Activated CD8-positive, alpha-beta T cell treated with anti-CD3 and anti-CD28 coated beads, Interleukin-2, amount 10 ng/mL, durations not matched to agents 7 days and 5 days (primary cell): Measurements from ENCODE around the gene ETV6. TPM values are rescaled to one million over a fixed set of nuclear protein-coding genes. Genes with fewer than 3 reads are reported as not detected.

Experiments
- ATAC-seq: fragments of 150-1000 bp; cut with Tn5 transposase; one replicate; pipeline ENCODE4 v1.10.0; 2021; ENCODE audit warnings: moderate library complexity
- CTCF ChIA-PET: fragments of 350-600 bp; sonication (Branson Sonifier 250); formaldehyde crosslinking; loops from one replicate; lab custom pipeline; 2021; ENCODE audit warnings: antibody characterized with exemption; lab: Charles Lee
- POLR2A ChIA-PET: fragments of 350-600 bp; sonication (Branson Sonifier 250); formaldehyde crosslinking; loops from one replicate; lab custom pipeline; 2021; ENCODE audit warnings: antibody characterized with exemption; lab: Charles Lee
- DNase-seq: peaks from one replicate; pipeline ENCODE4 v3.0.0-alpha.2; 2020
- H3K27ac Mint-ChIP-seq: one replicate; pipeline ENCODE4 v1.8.0; 2021; ENCODE audit warnings: mild to moderate bottlenecking, mixed read lengths
- H3K27me3 Mint-ChIP-seq: one replicate; pipeline ENCODE4 v1.8.0; 2021; ENCODE audit warnings: low read depth, mixed read lengths
- H3K36me3 Mint-ChIP-seq: one replicate; pipeline ENCODE4 v1.8.0; 2021; ENCODE audit warnings: low read depth, mixed read lengths
- H3K4me1 Mint-ChIP-seq: one replicate; pipeline ENCODE4 v1.8.0; 2021; ENCODE audit warnings: low read depth, mixed read lengths
- H3K4me3 Mint-ChIP-seq: one replicate; pipeline ENCODE4 v1.8.0; 2021; ENCODE audit warnings: mild to moderate bottlenecking, mixed read lengths
- H3K9me3 Mint-ChIP-seq: one replicate; pipeline ENCODE4 v1.8.0; 2022; ENCODE audit warnings: mixed read lengths; ENCODE audit not compliant: insufficient read depth
- total RNA-seq, 2 experiments: library from RNA; stranded (reverse); gene quantifications; one replicate each; pipeline ENCODE4 v1.2.3, GENCODE V29; 2021

The ETV6 gene
- total RNA-seq, 2 experiments from 2014 or later: 22.1 to 26.1 TPM

DNA sequence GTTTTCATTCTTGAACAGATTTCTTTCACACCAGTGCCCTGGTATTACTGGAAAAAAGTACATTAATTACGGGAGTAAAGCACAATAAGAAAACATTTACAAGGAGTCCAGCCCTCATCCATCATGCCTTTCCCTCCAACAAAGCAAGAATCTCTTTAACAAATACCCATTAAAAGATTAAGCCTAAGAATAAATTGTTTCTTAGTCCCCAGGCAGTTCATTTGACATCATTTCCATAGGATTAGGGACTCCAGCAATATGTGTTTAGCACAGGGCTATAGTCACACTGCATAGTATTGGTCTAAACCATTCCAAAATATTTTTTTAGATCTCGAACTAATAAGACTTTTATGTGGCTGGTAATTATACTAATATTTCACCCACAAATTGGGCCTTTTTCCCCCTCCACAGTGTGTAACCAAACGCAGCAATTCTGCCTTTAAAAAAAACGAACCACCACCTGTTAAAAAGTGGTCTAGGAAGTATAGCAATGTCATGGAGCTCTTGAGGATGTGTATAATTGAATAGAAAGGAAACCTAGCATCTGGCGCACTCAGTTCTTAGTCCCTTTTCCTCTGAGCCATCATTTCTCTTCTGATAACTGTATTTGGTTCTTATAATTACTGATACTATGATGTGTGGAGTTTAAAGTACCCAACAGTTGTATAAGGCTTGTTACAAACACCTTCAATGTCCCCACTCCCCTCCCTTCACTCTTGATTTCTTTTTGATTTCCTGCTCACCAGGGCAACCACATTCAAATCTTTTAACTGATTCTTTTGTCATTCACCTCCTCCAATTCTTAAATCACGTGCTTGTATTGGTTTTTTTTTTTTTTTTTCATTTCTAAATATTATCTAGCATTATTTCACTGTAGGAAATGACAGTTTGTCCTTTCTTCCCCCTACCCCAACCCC lies 138.7 kb downstream of the ETV6 start:
- DNase-seq: no peak
- no peak overlapping the region for H3K27ac Mint-ChIP-seq
- H3K36me3 Mint-ChIP-seq: peaks cover 13% of the 10 kb centered on the region
- ChIA-PET CTCF (no interaction called here), POLR2A (no interaction called here)
- ATAC-seq: no peak
- H3K4me1 Mint-ChIP-seq: no peaks in the 10 kb centered on the region
- no peaks in the 10 kb centered on the region for H3K27me3 Mint-ChIP-seq
- H3K9me3 Mint-ChIP-seq: no peaks in the 10 kb centered on the region
- no peak overlapping the region for H3K4me3 Mint-ChIP-seq

GRCh38 chr12:11793921-11794710 lies 144.6 kb downstream of the ETV6 start:
- no peaks in the 10 kb centered on the region for H3K9me3 Mint-ChIP-seq
- ChIA-PET CTCF (no interaction called here), POLR2A (no interaction called here)
- DNase-seq (no peak), ATAC-seq (no peak)
- no peak overlapping the region for H3K27ac Mint-ChIP-seq
- H3K36me3 Mint-ChIP-seq: peaks cover 25% of the 10 kb centered on the region
- H3K4me1 Mint-ChIP-seq: peaks cover 18% of the 10 kb centered on the region
- H3K4me3 Mint-ChIP-seq: no peak overlapping the region
- H3K27me3 Mint-ChIP-seq: no peaks in the 10 kb centered on the region

- Mint-ChIP-seq H3K9me3 (no peaks in the 10 kb centered on the region), H3K36me3 (peaks cover 25% of the 10 kb centered on the region), H3K27me3 (no peaks in the 10 kb centered on the region), H3K27ac (no peak overlapping the region), H3K4me3 (no peak overlapping the region), H3K4me1 (peaks cover 24% of the 10 kb centered on the region)
- DNase-seq: no peak
- ATAC-seq: no peak
- POLR2A ChIA-PET: no interaction called here
- CTCF ChIA-PET: interaction anchor here (1.6 kb wide), 1 partner anchor 213 kb away, joined by 4 read pairs; no protein-coding TSS in a partner anchor
Observed at GRCh38 chr12:11794751-11795150, 145.3 kb downstream of the ETV6 start.

- no peak for ATAC-seq
- no peak for DNase-seq
- Mint-ChIP-seq H3K9me3 (no peaks in the 10 kb centered on the region), H3K4me1 (peaks cover 28% of the 10 kb centered on the region), H3K27ac (no peak overlapping the region), H3K4me3 (no peak overlapping the region), H3K36me3 (peaks cover 22% of the 10 kb centered on the region), H3K27me3 (no peaks in the 10 kb centered on the region)
- ChIA-PET POLR2A (no interaction called here), CTCF (interaction anchor here (1.1 to 1.6 kb wide), 2 partner anchors 13 to 214 kb away, joined by 3 to 4 read pairs; no protein-coding TSS in a partner anchor)
Observed at GRCh38 chr12:11795192-11795912, 145.9 kb downstream of the ETV6 start.

GRCh38 chr12:11795913-11796459 lies 146.5 kb downstream of the ETV6 start:
- Mint-ChIP-seq H3K4me3 (no peak overlapping the region), H3K9me3 (no peaks in the 10 kb centered on the region), H3K4me1 (peaks cover 31% of the 10 kb centered on the region), H3K36me3 (peaks cover 22% of the 10 kb centered on the region), H3K27ac (no peak overlapping the region), H3K27me3 (no peaks in the 10 kb centered on the region)
- ChIA-PET POLR2A (no interaction called here), CTCF (interaction anchor here (1.1 to 1.6 kb wide), 3 partner anchors 9 to 214 kb away, joined by 3 to 4 read pairs (median 3); no protein-coding TSS in a partner anchor)
- DNase-seq (no peak), ATAC-seq (no peak)

- H3K9me3 Mint-ChIP-seq: no peaks in the 10 kb centered on the region
- ATAC-seq: no peak
Observed at GRCh38 chr12:11797317-11797913, 147.9 kb downstream of the ETV6 start.

GRCh38 chr12:11798006-11798708 lies 148.7 kb downstream of the ETV6 start:
- Mint-ChIP-seq H3K9me3 (no peaks in the 10 kb centered on the region), H3K27ac (peak overlapping the region; percentile 17), H3K27me3 (no peaks in the 10 kb centered on the region), H3K4me1 (peaks cover 47% of the 10 kb centered on the region), H3K36me3 (peaks cover 21% of the 10 kb centered on the region), H3K4me3 (no peak overlapping the region)
- ChIA-PET CTCF (interaction anchor here (0.8 to 1.2 kb wide), 4 partner anchors 18 to 235 kb away, joined by 3 read pairs; no protein-coding TSS in a partner anchor), POLR2A (no interaction called here)
- ATAC-seq: no peak
- no peak for DNase-seq

More at GRCh38 chr12:11797317-11797913, 147.9 kb downstream of the ETV6 start:
- H3K27me3 Mint-ChIP-seq: no peaks in the 10 kb centered on the region
- H3K4me1 Mint-ChIP-seq: peaks cover 45% of the 10 kb centered on the region
- ChIA-PET POLR2A (no interaction called here), CTCF (interaction anchor here (1.2 kb wide), 1 partner anchor 8 kb away, joined by 3 read pairs; no protein-coding TSS in a partner anchor)
- peaks cover 21% of the 10 kb centered on the region for H3K36me3 Mint-ChIP-seq
- no peak for DNase-seq
- no peak overlapping the region for H3K4me3 Mint-ChIP-seq
- no peak overlapping the region for H3K27ac Mint-ChIP-seq

- Mint-ChIP-seq H3K27ac (peak overlapping the region; percentile 50), H3K9me3 (no peaks in the 10 kb centered on the region), H3K27me3 (no peaks in the 10 kb centered on the region), H3K36me3 (peaks cover 24% of the 10 kb centered on the region), H3K4me1 (peaks cover 47% of the 10 kb centered on the region), H3K4me3 (no peak overlapping the region)
- ChIA-PET CTCF (interaction anchor here (0.8 to 1.2 kb wide), 4 partner anchors 19 to 234 kb away, joined by 3 read pairs; no protein-coding TSS in a partner anchor), POLR2A (no interaction called here)
- ATAC-seq (no peak), DNase-seq (no peak)
Observed at GRCh38 chr12:11798856-11799501, 149.5 kb downstream of the ETV6 start.

- CTCF ChIA-PET: interaction anchor here (0.9 to 1.2 kb wide), 2 partner anchors 8 to 19 kb away, joined by 3 read pairs; no protein-coding TSS in a partner anchor
- Mint-ChIP-seq H3K4me1 (peaks cover 47% of the 10 kb centered on the region), H3K4me3 (no peak overlapping the region)
Observed at GRCh38 chr12:11799502-11799873, 150.0 kb downstream of the ETV6 start.

DNA sequence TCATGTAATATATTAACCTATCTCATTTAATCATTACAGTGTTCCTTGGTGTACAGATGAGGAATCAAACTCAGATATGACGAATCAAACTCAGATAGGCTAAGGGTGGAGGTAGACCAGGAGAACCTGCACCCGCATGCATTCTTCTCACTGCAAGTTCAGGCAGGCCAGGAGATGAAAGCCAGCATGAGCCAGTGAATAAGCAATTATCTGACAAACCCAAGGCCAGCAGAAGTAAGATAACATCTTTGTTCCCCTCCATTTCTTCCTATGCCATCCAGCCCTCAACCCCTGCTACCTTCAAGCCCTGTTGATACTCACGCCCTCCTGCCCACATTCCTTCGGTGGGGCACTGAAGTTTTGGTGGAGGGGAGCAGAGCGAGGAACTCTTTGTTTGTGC lies 152.2 kb downstream of the ETV6 start:
- peak overlapping the region; percentile 23 for H3K27ac Mint-ChIP-seq
- ChIA-PET CTCF (interaction anchor here (0.8 to 1.5 kb wide), 4 partner anchors 9 to 232 kb away, joined by 3 to 4 read pairs (median 3); no protein-coding TSS in a partner anchor), POLR2A (no interaction called here)
- peaks cover 47% of the 10 kb centered on the region for H3K4me1 Mint-ChIP-seq
- no peak for DNase-seq
- H3K27me3 Mint-ChIP-seq: no peaks in the 10 kb centered on the region
- ATAC-seq: no peak
- no peaks in the 10 kb centered on the region for H3K9me3 Mint-ChIP-seq
- H3K36me3 Mint-ChIP-seq: peaks cover 26% of the 10 kb centered on the region
- H3K4me3 Mint-ChIP-seq: no peak overlapping the region

More at GRCh38 chr12:11799502-11799873, 150.0 kb downstream of the ETV6 start:
- Mint-ChIP-seq H3K36me3 (peaks cover 28% of the 10 kb centered on the region), H3K9me3 (no peaks in the 10 kb centered on the region), H3K27me3 (no peaks in the 10 kb centered on the region), H3K27ac (no peak overlapping the region)
- no peak for DNase-seq
- ATAC-seq: no peak
- POLR2A ChIA-PET: no interaction called here
